SIG-M5 (cell line): ENCODE results near the gene DNAJC22.
"Not testable (repeated sequence)": the region's sequence is repeated elsewhere in the genome, so short reads cannot be mapped to it uniquely, and the experiment has no call there.

ENCODE experiments used
- DNase-seq: peaks from one replicate; lab custom pipeline; 2025; lab: John Stamatoyannopoulos, UW

Gene DNAJC22

DNA sequence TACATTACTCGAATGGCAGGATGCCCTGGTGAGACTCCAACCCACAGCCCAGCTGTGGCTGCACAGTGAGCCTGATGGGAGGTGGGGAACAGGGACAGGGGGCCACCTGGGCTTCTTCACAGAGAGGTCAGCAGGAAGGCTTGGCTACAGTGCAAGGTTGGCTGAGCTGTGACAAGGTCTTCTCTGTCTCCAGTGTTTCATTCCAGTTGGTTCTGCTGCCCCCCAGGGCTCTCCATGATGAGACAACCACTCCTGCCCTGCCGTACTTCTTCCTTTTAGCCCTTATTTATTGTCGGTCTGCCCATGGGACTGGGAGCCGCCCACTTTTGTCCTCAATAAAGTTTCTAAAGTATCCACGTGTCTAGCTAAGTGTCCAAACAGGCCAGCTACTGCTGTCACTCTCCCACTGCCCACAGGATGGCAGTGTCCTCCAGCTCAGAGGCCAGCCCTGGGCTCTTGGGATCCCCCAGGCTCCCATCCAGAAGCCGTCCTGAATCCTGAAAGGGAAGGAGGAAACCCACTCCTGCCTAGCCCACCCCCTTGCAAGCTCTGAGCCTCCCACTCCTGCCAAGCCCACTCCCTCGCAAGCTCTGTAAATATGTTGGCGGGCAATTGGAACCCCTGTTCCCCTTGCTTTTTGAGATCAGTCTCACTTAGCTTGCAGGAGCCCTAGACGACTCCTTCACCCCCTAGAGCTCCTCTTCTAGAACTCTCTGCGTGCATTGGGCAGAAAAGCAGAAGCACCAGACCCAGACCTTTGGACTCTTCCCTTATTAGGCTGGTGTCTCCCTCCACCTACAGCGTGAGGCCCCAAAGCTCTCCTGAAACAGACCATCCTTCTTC, 15.1 kb upstream of the DNAJC22 start:
- DNase-seq: no peak

DNA sequence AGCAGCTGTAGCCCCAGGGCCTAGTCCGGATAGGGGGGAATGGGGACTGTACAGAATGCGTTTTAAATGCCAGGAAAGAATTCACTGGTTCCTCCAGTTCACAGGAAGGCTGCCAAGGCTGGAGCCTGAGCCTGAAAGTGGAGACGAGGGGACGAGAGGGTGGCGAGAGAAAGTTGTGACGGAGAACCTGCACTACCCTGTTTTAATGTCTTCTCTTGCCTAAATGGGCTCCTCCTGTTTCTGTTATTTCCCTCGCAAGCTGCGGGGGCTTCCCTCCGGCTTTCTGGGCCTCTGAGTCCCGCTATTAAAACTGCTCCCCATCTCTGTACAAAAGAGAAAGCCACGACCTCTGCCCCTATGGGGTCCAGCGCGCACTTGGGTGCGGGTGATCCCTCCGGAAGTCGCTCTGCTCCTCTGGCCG, 14.2 kb upstream of the DNAJC22 start:
- DNase-seq: no peak

DNA sequence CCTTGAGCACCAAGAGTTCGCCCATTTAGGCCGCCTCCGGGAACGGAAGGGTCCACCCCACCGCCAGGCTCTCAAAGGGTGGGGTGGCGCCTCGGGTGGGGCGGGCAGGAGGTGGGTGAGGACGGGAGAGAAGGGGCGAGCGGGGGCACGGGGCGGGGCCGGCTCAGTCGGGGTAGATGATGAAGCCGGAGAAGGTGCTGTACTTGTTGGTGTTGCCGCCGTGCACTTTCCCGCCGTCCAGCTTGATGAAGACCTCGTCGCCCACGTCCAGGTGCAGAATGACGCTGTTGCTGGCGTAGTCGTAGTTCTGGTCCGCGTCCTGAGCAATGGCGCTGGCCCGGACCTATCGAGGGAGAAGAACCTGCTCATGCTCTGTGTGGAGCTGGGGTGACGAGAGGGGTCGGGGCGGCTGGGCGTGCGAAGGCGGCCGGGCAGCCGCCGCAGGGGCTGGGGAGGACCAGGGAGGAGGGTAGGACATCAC, 13.8 kb upstream of the DNAJC22 start:
- DNase-seq: no peak

DNA sequence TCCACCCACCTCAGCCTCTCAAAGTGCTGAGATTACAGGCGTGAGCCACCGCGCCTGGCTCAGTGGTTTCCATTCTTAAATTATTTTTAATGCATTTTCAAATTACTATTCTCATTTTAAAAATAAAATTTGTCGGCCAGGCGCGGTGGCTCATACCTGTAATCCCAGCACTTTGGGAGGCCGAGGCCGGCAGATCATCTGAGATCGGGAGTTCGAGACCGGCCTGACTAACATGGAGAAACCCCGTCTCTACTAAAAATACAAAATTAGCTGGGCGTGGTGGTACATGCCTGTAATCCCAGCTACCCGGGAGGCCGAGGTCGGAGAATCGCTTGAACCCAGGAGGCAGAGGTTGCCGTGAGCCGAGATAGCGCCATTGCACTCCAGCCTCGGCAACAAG, 12.9 kb upstream of the DNAJC22 start:
- not testable (repeated sequence) for DNase-seq

DNA sequence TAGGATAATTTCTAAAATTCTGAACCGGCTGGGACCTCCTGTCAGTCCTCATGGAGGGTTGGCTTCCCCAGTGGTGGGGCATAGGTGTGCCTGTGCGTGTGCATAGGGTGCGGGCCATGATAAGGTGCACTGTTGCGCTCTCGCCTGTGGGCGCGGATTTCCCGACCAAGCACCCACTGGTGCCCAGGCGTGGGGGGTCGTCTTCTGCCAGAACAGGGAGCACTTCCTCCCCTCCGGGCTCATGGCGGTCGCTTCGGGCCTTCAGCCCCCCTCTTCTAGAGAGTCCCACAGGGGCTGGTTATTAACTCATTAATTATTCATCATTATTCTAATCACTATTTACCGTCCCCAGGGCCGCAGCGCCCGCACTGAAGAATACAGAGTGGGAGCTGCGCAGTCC, 12.5 kb upstream of the DNAJC22 start:
- DNase-seq: no peak

DNA sequence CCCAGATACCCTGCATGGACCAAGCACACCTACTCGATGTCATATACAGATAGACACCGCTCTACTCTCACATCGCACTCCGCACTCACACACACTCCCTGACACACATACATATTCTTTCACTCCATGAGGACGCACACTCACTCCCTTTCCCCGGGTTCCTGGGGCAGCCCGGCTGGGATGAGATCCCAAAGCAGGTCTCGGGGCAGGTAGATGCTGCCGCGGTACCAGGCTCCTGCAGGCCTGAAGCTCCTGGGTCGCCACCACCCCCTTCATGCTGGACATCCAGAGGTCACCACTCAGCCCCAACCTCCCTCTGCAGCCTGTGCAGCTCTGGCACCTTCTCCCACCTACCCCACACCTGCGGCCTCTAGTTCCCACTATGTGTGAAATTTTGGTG, 12.0 kb upstream of the DNAJC22 start:
- DNase-seq: no peak

DNA sequence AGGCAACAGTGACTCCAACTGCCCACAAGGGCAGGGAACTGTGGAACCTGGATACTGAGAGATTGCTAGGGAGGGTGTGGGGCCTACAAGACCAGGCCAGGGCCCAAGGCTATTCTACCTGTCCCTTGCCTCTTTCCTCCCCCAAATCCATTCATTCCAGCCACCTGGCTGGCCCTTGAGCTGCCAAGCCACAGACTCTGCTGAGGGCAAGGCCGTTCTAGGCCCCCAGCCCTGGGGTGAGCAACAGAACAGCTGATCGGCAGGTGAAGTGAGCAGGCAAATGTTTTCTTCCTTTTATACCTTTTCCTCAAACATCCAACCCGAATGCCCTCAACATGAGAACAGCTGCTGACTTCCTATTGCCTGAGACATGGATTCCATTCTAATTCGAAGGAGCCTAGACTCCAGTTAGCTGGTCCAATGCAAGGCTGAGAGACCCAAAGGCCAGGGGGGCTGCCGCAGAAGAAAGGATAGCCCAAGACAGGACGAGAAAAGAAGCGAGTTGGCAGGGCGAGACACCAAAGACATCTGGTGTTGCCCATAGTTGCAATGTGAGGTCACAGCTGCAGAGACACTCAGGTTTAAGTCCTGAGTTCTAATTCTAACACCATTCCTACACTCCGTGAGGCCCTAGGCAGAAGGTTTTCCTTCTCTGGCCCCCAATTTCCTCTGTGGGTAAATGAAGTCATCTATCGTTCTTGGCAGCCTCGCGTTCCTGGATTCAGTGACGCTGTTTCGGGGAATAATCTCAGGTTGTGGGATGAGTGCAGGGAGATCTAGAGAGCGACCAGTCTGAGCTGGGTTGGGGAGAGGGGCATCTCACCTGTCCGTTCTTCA, 11.4 kb upstream of the DNAJC22 start:
- DNase-seq: no peak

DNA sequence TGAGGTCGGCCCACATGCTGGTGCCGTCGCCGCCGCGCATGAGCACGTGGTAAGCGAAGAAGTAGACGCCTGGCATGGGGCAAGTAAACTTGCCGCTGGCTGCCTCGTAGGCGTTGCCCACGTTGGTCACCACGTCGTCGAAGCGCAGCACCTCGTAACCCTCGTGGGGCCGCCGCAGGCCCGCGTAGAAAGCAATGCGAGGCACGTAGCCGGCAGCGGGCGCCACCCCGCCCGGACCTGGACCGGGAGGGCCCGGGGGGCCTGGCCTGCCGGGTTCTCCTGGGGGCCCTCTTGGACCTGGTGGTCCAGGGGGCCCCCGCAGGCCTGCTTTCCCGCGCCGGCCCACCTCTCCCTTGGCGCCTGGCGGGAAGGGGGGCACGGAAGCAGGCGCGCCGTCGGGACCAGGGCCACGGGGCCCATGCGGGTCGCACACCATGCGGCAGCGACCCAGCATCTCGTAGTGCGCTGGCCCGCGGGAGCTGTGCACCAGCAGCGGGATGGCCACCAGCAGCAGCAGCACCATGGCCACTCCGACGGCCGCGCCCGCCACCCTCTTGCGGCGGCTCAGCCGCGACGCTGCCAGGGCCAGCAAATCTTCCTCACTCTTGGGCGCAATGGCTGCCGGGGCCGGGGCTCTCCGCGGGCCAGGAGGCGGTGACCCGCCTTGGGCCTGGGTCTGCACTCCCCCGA, 10.6 kb upstream of the DNAJC22 start:
- no peak for DNase-seq

DNA sequence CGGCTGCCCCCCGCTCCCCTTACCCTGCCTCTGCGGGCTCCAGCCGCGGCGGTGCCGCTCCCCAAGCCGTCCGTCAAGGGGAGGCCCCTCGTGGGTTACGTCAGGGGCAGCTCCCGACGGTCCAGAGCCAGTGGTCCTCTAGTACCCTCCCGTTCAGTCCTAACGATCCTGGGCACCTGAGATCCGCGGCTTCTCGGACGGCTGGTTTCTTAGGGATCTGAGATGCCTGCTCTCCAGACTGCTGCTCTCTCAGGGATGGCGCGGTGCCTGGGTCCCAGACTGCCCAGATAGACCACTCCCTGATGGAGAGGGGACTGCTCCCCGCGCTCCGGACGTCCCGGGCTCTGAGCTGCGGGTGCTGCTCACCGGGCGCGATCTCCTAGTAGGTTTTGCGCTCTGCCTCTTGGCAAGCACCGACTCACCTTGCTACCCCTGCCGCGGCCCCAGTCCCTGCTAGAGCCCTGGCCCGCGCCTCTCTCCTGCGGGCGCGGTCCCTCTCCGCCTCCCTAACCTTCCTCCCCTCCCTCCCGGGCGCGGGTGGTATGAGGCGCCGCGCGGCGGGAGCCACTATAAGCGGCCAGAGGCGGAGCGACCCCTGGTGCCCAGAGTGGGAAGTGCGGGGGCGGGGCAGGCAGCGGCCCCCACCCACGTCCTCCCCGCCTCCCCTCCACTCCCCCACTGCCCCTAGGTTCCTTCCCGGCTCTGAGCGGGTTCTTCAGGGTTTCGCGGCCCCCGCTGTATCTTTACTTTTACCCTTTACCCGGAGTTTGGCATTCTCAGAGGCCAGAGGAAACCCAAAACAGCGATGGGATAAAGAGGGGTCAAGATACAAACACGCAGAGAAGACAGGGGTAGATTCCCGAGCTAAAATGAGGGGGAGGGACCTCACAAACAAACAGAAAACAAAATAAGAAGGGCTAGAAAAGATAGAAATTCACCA, 9.8 kb upstream of the DNAJC22 start, which contains the start of gene C1QL4:
Gene C1QL4, minus strand, starts transcription at position 544 of the 940 bp plus-strand sequence. CDS start 711 bp downstream, outside the sequence.
- no peak for DNase-seq

DNA sequence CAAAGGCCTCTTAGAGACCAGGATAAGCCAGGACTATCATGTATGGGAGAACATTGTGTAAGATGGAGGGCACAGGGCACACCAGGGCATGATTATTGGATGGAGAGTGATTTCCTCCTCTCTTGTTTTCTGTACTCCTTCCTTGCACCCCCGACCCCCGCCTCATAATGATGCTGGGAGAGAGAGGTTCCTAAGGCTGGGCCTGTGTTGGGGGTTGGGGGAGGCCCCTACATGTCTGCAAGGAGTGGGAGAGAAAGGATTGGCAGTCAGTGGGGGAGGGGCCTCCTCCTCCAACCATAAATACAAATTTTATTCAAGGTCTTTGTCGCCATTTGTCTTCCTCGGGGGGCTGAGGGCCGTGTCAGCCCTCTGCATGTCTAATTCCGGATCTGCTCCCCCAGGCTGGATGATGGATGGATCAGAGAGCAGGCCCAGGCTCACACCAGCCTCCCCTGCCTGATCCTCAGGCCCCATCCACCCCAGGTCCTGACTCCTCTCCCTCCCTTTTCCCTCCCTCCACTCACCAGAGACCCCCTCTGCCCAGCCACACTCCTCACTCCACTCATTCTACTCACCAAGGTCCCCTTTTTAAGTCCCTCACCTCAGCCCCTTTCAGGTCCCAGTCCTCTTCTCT, 7.7 kb upstream of the DNAJC22 start:
- no peak for DNase-seq

DNA sequence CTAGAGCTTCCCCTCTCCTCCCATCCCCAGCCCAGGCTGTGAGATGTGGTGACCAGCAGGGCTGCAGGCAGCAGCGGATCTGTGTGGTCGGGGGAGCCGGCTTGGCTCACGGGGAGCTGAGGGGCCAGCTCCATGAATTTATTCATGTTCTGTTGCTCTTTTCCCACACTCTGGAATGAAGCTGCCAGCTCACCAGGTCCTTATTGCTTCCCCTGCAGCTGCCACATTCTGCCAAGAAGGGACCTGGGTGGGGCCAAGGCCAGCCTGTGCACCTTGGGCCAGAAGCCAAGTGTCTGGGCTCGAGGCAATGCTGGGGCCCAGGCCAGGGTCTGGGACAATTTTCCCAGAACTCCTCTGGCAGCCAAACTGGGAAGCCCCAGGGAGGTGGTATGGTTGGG, 7.2 kb upstream of the DNAJC22 start:
- no peak for DNase-seq

DNA sequence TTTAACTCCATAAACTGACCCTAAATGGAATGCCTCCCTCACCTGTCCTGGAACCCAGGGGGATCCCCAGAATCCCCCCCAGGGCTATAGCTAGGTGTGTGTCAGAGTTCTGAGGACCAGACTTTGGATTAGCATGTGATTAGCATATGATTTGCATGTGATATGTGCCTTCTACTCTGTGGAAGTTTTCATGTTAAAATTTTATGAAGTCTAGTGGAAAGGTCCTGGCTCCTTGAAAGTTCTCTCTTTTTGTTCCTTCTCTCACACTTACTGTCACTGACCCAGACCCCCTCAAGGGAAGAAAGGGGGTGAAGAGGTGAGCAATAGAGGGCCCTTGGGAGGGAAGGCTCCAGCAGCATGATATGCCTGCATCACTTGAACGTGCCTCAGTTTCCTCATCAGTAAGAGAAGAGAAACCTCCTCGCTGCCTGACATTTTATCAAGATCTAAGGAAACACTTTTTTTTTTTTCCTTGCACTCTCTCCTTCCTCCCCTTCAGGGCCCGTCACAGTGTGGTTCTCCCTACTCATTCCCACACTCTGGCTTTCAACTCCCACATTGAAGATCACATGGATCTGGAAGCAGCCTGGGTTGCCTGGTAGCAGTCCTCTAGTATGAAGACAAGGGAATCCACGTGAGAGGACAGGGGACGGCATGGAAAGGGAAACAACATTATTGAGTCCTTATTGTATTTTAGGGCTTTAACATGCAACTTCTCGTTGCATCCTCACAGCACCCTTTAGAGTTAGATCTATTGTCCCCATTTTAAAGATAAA, 6.4 kb upstream of the DNAJC22 start:
- no peak for DNase-seq

DNA sequence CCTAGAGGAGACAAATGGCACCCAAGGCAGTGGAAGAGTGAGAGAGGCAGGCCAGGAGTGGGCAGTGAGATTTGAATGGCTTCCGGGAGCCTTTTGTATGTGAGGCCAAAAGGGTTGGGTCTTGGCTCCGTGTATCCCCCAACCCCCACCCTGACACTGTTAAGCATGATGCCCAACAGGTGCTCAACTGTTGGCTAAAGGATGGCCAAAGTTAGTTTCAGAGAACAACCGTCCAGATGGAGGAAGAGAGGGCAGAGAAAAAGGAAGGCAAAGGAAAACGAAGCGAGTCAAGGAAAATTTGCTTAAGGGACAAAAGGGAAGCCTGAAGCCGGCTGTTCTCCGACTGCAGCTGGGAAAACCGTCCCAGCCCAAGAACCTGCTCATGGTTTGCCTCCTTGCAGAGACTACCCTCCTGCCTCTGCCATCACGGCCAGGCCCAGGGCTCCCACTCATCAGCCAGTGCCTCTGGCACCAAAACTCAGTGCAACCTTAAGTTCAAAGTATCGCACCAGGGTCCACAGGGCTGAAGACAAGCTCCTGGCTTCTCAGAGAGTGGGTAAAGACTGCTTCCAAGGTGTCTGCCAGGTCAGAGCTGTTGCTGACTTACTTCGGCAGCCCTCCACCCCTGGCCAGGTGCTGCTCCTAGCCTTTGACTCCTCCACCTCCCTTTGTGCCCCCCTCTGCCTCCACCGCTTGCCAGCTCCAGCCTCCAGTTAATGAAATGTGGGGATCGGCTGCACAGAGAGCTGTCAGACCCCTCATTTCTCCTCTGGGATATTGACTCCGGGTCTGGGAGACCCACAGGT, 5.5 kb upstream of the DNAJC22 start:
- DNase-seq: no peak

DNA sequence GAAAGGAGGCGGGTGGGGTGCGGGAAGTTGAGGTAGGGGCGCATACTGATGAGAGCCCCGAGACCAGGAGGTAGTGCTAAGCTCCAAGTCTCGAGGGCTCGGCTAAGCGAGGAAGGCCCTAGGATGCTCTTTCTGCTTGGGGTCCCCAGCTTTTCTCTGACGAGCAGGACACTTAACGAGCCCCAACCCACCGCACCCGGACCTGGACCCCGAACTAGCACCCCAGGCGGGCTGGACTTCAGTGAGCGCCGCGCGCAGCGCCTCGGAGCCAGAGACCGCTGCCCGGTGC, 5.0 kb upstream of the DNAJC22 start:
- DNase-seq: no peak

DNA sequence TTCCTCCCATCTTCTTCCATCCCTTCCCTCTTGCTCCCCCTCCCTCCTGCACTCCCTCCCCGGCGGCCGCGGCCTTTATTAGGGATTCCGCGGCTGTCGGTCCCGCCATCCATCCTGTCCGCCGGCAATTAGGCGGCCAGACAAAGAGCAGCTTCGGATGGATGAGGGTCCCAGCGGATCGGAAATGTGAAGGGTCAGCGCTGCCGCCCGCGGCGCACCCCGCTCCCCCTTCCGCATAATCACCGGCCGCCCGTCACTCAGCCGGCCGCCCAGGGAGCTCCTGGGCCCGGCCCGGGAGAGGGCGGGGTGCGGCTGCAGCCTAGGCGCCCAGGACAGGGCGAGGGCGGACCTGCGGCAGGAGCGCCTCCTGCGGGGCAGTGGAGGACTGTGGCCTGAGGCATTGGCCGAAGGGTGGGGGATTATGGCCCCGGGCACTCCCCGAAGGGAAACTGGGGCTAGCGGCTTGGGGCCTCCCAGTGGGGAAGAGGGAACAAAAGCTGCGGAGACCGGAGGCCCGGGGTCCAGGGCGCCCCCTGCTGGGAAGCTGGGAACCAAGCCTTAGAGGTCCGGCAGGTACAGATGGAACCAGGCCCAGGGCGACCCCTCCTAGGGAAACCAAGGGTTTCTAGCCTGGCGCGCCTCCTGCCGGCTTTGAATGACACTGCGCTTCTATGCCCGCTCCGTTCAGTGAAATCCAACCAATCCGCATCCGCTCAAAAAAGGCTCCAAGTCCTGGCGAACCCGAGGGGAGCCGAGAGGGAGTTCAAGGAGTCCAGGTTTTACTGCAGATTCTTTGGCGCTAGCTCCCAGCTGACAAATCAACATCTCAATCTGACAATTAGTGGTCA, 4.4 kb upstream of the DNAJC22 start:
- DNase-seq: no peak

DNA sequence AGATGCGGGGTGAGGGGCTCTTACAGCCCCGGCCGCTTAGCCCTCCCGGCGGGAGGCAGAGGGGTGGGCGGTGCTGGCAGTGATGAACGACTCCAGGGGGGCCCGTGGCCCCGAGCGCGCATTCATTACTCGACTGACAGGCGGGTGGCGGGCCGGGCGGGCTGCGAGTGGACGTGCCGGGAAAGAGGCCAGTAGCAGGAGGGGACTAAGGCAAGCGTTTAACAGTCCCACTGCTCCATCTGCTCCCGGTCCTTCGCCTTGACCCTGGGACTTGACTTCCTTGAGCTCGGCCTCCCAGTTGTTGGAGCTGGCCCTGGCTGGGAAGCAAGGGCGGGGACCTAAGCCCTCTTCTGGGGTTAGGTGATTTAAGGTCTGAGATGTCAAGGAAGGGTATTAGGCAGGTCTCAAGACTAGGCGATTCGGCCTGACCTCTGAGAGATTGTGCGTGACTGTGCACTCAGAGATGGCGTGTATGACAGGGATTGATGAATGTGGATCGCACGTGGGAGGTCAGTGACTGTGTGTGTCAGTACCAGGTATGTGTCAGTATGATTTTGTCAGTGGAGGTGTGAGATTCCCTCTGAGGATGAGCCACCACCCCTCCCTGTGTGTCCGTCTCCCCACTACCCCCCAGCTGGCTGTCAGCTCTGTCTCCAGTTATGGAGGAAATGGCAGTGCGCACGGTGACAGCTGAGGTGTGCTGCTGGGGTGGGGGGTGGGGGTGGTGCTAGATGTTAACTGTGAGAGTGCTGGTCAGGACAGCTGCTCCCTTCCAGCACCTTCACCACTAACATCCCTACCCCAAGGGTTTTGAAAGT, 3.6 kb upstream of the DNAJC22 start:
- no peak for DNase-seq

DNA sequence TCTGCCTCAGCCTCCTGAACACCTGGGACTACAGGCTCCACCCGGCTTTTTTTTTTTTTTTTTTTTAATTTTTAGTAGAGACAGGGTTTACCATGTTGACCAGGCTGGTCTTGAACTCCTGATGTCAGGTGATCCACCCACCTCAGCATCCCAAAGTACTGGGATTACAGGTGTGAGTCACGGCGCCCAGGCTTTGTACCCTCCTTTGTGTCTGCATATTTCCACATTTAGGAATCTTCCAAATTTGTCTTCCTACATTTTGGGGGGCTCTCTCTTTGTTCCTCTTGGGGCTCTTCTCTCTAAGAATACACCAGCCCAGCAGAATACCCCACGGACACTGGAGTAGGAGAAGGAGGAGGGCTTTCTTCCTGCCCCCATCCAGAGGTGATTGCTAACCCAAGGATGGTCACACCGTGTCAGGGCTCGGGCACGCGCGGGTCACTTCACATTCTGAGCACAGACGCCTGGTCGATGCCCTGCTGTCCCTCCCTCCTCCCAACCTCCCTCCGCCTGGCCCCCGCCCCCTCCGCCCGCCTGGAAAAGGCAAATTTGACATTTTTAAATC, 2.1 kb upstream of the DNAJC22 start:
- DNase-seq: no peak
